HG03159 (cell line): ENCODE measurements around the gene FHOD3.

ENCODE experiments used
- ATAC-seq: cut with Tn5 transposase; IDR thresholded peaks from one replicate; pipeline ENCODE4 v1.9.1; 2021; ENCODE audit warnings: mild to moderate bottlenecking, moderate library complexity; ENCODE audit not compliant: unreplicated experiment

Gene FHOD3

DNA sequence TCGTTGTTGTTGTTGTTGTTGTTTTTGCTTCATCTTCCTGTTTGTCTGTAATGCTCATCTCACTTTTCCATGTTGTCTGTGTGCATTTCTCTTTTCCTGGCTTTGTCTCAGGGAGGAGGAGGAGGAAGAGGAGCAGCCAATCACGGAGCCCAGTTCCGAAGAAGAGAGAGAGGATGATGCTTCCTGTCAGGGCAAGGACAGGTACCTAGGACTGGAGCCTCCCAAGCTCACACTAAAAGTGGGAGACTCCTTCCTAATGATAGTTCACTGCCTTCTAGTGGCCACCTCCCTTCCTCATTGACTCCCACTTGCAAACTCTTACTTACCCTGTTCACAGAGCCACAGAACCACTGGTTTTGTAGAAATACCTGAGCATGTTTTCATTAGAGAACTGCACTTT is 351.7 kb downstream of the FHOD3 start:
- ATAC-seq, result no peak

DNA sequence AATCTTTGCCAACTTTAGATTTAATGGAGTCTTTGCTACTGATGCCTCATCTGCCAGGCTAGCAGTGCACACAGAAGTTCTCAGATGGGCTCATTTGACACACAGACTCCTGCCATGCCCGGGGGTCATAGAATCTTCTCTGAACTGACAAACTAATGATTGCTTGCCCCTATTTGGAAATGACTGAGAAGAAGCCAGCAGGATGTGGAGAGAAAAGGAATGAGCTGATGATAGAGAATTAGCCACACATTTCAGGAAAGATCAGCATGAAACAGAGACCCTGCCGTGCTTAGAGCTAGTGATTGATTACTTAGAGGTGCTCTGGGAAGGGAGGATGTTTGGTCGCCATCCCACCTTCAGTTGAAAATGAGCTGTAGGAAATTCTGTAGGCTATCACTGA is 352.8 kb downstream of the FHOD3 start:
- no peak for ATAC-seq

DNA sequence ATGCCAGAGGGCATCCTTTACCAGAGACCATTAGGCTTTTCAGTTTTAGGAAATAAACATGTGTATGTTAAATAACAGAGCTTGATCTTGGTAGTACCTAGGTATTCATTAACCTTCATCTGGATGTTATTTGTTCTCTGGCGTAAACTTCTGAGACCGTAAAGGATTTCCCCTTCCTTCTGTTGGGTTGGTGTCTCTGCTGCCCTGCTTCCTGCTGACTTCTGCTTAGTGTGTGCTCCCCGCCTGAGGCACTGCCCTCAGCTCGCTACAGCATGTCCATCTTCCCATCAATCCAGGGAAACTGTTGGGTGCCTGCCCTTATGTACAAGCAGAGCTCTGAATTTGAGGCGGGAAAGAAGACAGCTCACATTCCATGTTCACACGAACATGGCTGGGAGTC is 353.4 kb downstream of the FHOD3 start:
- ATAC-seq, result peak; percentile 74

DNA sequence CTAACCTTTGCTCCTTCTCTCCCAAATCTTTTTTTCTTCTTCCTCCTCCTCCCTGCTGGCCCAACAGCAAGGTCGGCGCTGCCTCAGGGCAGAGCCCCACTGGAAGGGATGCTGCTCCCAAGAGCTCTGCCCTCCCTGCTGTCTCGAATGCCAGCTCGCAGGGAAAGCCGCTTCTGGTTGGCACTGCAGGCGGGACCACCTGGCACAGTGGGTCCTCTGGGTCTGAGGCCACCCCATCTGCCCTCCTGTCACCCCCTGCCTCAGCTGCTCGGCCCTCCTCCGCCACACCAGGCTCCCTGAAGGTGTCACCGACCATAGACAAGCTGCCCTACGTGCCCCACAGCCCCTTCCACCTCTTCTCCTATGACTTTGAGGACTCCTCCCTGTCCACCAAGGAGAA is 355.0 kb downstream of the FHOD3 start:
- ATAC-seq, result no peak

DNA sequence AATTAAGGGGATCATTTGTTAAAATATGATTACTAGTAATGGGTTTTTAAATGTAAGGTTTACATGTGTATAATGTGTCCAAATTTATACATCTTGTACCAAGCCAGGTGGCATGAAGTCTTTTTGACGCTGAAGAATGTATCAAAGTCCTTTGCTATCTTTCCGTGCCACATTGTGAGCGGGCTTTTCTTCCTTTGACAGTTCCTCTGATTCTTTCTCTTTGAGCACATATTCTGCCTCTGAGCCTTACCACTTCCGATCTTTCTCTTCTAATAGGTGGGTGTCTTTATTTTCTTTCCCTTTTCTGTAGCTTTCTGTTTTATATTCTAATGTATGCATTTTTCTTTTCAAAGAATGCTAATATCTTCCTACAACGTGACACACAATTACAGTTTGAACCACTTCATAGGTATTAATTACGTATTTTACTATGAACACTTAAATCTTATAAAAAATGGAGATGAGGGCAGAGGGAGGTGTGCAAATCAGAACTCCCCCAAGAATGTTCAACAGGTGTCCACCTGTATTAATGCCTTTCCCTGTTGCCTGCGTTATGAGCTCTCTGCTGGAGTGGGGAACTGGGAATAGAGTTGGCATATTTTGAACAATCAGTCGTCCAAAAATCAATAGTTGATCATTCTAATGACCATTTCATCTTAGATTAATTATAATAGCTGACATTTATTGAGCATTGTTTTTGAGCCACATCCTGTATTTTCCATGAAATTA is 355.8 kb downstream of the FHOD3 start:
- ATAC-seq, result no peak

DNA sequence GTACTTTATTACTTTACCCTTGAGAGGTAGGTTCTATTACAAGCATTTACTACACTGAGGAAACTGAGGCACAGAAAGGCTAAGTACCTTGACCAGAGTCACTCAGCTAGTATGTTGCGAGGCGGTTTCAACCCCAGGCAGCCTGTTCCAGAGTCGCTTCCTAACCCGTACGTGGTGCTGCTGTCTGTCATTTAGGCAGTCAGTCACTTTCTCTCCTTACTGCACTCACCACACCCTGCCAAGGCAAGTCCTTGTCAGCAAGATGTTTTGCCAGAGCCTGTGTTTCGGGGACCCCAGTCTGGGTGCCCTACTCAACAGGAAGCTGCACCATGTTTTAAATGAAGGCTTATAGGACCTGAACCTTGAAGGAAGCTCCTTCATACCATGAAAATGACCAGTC is 356.4 kb downstream of the FHOD3 start:
- no peak for ATAC-seq

DNA sequence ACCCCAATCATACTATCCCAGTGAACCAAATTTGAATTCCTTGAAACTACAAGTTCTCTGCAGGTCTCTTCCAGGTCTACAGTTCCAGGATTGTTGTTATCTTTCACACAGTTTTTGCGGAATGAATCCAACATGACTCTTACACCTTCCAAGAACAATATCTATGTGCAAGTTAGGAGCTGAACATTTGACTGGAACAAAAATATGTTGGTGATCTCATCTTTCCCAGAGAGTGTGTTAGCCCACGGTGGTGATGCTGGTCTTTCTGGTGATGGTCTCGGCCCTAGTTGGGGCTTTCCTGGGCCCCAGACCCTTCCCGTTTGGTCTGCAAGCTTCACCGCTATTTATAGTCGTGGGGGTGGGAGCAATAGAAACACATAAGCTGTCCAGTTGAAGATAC is 357.6 kb downstream of the FHOD3 start:
- ATAC-seq, result no peak

DNA sequence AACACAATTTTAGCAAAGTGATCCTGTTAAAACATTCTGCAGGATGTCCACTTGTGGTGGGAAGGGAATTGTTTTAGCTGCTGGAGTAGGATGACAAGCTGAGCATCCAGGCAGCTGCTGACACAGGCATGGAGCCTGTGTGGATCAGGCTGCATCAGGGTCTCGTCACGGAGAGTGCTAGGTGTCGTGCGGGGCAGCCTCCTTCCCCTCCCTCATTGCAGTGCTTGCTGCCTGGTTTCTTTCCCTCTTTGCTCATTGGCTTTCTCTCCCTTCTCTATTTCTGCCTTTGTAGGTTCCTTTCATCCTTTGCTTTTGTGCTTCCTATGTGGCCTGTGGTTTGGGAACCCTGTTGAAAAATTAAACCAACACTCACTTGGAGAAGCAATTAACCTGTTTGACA is 358.4 kb downstream of the FHOD3 start:
- no peak for ATAC-seq

DNA sequence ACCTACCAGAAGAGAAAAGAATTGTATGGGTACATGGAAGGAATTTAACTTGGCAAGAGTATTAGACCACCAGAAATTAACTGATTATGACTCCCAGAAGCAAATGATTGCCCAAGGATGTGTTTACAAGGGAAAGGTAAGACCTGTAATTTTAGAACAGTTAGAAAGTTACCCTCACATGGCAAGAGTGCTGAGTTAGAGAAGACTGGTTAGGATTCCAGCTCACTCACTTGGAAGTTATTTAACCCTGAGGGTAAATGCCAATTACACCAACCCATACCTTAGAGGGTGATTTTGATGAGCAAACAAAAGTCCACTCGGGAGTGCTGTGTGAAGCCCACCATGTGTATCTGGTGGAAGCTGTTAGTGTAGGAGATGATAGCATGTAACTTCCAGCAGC is 361.1 kb downstream of the FHOD3 start:
- ATAC-seq, result no peak

DNA sequence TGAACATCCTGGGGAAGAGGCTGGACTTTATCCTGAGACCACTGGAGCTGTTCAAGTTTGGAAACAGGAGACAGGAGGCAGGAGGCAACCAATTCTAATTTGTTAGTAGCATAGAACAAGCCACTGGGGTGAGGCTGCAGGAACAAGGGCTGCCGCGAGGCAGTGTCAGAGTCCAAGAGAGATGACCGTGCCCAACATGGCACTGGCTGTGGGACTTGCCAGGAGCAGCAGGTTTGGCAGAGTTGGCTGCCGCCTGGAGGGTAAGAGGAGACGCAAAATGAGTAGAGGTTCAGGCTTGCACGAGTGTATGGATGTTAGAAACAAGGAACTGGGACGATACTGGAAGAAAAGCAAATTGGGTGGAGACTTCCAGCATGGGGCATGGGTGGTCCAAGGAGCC is 362.8 kb downstream of the FHOD3 start:
- no peak for ATAC-seq

DNA sequence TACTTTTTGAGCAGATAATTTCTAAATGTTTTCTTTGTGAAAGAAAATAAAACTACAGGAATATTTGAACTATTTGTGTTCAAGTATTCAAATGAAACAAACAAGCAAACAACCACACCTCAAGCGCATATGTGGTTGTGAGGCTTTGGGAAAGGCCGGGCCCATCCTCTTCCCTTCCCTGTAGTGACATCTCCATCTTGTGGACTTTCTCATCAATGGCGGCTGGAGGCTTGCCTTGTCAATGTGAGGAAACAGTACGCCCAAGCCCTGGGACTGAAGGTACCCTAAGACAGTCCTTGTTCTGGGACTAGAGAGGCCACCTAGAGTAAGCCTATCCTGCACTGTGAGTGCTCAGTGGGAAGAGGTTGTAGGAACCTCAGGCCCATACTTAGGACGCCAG is 364.5 kb downstream of the FHOD3 start:
- no peak for ATAC-seq

DNA sequence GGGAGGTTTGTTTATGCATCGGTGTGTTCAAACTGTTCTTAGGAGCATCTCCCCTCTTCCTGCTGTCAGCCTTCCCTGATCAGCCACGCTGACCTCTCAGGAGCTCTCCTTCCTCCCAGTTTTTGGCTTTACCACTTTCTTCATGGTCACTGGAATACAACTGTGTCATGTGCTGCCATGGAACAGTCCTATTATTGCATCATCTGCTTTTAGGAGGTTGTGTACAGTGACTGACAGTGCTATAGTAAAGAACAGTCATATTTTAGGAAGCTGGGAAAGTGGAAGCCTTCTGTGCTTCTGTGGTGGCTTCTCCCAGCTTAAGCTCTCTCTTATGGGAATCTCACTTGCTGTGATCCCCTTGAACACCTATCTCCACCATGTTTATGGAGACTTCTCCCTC is 365.8 kb downstream of the FHOD3 start:
- ATAC-seq, result no peak

DNA sequence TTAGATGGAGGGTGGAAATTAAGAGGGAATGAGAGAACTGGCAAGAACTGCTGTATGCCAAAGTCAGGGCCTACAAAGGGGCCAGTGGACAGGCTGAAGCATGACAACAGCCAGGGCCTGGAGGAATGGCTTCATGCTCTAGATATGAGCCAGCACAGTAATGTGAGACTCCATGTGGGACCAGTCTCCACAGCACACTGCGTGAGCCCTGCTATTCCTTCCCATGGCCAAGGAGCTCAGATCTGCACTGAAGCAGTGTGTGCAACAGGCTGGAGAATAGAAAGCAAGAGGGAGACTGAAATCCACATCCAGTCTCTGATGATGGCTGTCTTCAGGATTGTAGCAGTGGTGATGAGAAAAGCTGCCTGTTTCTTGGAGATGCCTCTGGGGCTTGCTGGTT is 368.4 kb downstream of the FHOD3 start:
- ATAC-seq, result no peak

DNA sequence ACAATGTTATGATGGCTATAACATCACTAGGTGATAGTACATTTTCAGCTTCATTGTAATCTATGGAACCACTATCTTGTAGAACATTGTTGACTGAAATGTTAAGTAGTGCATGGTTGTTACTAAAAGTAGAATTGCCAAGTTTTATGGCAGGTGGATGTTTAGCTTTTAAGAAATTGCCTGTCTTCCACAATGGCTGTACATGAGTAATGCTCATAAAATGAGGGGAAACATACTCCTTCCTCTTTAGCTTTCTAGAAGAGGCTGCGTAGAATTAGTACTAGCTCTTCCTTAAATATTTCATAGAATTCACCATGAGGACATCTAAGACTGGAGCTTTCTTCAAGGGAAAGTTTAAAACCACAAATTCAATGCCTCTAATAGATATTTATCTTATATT is 370.3 kb downstream of the FHOD3 start:
- no peak for ATAC-seq

DNA sequence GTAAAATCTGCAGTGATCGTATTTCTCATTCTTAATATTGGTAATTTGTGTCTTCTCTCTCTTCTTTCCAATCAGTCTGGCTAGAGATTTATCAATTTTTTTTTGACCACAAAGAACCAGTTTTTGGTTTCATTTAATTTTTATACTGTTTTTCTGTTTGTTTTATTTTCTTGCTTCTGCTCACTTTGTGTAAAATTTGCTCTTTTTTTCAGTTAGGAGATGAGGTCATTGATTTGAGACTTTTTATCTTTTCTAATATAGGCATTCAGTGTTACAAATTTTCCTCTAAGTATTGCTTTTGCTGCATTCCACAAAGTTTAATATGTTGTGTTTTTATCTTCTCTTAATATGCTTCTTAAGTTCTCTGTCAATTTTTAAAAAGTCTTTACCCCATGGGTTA is 370.8 kb downstream of the FHOD3 start:
- no peak for ATAC-seq

DNA sequence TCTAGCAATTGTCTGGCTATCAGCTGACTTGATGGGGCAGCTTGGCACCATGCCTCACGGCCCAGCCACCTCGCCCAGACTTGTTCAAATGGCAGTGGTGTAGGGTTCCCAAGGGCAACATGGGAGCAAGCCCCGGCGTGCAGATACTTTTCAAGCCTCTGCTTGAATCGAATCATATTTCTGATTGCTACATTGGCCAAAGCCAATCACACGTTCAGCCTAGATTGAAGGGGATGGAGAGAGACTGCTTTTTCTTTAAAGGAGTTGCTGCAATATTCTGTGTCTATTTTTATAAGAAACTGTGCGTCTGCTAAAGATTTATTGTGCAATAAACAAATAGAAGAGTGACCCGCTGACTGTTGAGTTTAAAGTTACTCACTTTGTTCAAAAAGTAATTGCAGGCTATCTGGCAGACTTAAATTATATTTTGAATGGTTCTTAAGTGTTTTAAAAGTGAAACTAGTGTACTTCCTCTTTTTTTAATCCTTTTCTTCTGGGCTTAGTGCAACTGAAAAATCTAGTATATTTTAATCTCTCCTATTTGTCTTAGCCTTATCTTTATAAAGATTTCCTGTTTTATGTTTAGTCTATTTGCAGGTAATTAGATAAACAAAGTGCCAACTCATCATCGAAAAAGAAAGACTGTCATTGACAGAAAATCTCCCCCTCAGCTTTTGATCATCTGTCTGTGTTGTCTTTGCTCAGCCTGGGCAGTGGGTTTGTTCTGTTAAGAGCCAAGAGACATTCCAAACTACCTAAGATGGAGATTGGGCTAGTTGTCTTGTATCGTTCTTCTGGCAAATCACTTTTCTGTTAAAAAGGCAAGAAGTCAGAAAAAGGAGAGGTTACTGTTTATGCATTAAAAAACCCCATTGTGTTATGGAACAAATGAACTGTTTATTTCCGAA is 375.2 kb downstream of the FHOD3 start:
- ATAC-seq, result peak; percentile 83

DNA sequence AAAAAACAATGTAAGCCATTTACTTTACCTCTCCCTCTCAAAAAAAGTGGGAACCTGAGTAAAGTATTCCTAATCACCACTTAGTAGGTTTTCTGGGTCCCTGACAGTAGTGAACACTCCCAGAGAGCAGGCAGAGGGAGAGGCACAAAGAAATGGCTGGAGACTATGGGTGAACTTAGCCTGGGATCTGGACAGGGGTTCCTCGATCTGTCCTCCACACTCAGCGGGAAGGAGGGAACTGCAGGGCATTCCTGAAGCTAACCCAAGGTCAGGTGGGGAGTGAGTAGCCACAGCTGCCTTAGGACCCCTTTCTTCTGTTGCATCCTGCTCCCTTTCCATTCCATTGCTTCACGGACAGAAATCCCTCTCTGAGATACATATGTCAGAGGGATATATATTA is 375.9 kb downstream of the FHOD3 start:
- ATAC-seq, result no peak

DNA sequence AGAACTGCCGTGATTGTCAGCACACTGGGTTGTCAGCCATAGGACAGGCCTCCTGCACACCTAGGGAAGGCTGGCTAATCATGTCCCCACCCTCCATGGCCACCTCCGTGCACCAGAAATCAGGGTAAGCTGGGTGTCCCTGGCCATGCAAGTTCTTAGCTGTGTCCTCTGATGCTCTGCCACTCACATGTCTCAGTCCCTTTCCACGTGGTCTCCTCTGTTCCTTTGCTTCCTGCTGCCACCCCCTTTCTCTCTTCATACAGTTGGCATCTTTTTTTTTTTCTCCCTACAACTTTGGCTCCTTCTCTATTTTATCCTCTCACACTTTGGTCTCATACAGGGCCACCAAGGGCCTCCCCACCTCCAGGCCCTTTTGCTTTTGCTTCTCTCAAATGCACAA is 377.6 kb downstream of the FHOD3 start:
- no peak for ATAC-seq

DNA sequence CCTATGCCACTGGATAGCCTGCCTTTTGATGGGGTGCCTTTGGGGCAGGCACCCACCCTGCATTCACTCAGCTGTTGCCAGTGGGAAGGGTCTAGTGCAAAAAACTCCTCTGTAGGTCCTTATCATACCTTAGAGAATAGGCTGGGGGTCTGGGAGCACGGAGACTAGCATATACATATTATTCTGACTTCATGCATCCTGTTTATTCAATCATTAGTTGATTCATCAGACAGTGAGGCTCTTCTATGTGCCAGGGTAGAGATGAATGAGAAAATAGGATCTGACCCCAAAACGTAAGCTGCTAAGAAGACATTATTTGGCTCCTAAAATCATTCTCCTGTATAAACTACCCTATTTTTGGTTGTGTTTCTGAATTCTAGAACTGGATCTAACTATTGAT is 378.0 kb downstream of the FHOD3 start:
- ATAC-seq, result no peak

DNA sequence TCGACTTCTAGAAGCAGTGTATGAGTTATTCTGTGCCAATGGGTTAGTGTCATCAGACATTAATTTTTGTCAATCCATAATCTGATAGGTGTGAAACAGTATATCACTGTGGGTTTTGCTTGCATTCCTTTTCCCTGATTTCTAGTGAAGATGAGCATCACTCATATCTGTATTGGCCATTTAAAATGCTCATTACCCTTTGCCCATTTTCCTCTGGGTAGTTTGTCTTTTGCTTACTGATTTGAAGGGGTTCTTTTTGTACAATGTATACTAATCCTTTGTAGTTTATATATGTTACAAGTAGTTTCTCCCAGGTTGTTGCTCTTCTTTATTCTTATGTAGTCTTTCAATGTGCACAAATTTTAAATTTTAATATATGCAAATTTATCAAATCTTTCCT is 379.1 kb downstream of the FHOD3 start:
- no peak for ATAC-seq

DNA sequence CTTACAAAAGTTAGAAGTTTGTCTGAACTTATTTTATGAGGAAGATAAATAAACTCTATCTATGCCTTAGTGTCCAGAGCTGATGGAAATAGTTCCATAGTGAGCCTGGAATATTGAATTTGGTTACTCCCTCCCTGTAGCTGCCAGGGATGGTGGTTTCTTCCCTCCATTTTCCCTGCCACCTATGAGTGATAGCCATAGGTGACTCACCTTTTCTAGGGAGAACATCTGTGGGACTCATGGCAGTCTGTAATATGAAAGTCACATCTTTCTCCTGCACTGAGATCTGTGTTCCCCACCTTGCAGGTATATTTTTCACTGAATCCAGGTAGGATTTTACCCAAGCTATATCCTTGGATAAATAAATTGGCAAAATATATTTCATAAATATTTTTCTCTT is 382.5 kb downstream of the FHOD3 start:
- ATAC-seq, result no peak

DNA sequence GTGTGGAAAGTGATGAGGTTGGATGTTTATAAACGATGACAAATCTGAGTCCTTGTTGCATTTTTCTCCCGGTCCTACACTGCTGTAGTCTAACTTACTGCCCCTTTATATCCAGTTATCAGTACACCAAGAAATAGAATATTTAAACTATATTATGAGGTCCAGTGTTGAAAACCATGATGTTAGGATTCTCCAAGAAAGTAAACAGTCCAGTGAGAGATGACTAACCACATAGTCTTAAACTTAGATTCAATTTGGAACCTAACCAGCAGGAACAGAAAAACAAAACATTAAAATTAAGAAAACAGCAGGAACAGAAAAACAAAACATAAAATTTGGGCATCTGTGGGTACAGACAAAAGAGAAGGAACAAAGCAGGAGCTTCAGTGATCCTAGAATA is 388.1 kb downstream of the FHOD3 start:
- no peak for ATAC-seq
